GM21515 (cell line): ENCODE data around the gene DNAH7.
A peak's percentile ranks its signal among the peaks of the same experiment; 100 is the strongest.

Experiments
- ATAC-seq: cut with Tn5 transposase; IDR thresholded peaks from one replicate; pipeline ENCODE4 v1.9.1; 2021; ENCODE audit not compliant: unreplicated experiment

DNAH7 gene

DNA sequence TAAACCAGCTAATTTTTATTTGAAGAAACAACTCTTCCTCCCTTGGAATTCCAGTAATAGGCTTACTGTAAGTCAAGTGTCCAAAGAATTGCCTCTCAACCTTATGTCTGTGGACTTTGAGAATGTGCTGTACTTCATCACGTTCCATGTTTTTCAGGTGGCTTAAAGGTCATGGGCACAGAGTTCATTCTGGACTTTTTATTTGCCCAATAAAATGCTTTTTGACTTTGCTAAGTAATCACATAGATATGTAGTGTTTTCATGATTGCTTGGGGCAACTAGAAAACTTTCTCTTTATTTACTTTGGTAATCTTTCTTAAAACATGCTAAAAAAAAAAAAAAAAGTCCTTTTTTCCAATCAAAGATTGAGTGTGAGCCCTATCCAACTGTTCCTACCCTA, 10.4 kb upstream of the DNAH7 start:
- no peak for ATAC-seq

DNA sequence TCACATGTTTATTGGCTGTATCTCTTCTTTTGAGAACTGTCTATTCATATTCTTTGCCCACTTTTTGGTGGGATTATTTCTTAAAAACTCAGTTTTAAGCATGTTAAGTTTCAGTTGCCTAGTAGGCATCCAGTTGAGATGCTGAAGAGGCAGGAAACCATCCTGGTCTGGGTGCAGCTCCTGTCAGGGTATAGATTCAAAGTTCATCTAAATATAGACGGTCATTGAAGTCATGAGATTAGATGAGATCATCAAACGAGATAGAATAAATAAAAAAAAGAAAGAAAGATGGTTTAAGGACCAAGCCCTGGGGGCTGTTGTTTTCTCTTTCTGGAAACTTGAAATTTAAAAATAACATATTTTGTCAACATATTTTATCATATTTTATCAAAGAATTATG, 9.2 kb upstream of the DNAH7 start:
- ATAC-seq = no peak

DNA sequence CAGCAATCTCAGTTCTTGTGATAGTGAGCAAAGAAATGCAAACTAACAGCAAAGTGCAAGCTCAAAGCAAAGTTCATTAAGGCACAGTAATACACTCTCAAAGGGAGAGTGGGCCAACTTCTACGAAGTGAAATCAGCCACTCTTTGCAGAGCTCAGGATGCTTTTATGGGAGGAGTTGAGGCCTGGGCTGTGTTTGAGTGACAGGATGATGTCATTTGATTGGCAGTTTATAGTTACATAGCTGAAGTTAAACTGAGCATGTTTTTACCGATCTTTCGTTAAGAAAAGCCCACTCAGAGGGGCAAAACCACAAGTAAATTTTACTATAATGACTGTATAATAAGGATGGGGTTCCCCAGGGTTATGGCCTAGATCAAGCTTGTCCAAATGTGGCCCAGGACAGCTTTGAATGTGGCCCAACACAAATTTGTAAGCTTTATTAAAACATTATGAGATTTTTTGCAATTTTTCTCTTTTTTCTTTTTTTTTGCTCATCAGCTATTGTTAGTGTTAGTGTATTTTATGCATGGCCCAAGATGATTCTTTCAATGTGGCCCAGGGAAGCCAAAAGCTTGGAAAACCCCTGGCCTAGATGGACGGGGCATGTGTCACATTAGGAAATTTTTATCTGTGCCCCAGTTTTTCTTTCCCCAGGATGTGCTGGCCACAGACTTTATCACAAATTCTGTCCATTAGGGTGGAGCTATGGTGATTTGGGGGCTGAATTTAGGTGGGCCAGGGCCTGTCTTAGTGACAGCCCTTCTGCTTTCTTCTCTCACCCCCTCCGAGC, 8.3 kb upstream of the DNAH7 start:
- ATAC-seq = no peak

GRCh38 chr2:196075196-196075595, 6.6 kb upstream of the DNAH7 start:
- ATAC-seq = no peak

DNA sequence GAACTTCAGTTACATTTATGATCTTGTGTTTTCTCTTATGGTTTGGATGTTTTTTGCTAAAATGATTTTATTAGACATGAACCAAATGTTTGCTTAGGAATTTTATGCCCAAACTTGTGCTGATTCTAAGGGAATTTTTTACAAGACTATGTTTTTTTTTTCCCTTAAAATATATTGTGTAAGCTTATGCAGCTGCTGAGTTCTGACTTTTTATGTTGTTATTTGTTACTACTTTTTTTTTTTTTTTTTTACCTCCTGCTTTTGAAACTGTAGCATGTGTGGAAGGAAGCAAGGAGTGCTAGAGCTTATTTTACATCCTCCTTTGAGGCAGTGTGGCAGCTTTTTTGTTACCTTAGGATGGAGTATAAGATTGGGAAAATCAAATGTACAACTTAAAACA, 6.0 kb upstream of the DNAH7 start:
- no peak for ATAC-seq

GRCh38 chr2:196073521-196073920, 4.9 kb upstream of the DNAH7 start:
- ATAC-seq = no peak

- no peak for ATAC-seq
These were observed 1.6 kb downstream of the DNAH7 start for GRCh38 chr2:196067088-196067382.

GRCh38 chr2:196066291-196067087, 2.1 kb downstream of the DNAH7 start:
- ATAC-seq = no peak

- ATAC-seq = no peak
These were observed 4.9 kb downstream of the DNAH7 start for GRCh38 chr2:196063773-196064172.

- ATAC-seq = no peak
These were observed 9.1 kb downstream of the DNAH7 start for GRCh38 chr2:196059491-196059960.

GRCh38 chr2:196054631-196055030, 14.0 kb downstream of the DNAH7 start:
- no peak for ATAC-seq

DNA sequence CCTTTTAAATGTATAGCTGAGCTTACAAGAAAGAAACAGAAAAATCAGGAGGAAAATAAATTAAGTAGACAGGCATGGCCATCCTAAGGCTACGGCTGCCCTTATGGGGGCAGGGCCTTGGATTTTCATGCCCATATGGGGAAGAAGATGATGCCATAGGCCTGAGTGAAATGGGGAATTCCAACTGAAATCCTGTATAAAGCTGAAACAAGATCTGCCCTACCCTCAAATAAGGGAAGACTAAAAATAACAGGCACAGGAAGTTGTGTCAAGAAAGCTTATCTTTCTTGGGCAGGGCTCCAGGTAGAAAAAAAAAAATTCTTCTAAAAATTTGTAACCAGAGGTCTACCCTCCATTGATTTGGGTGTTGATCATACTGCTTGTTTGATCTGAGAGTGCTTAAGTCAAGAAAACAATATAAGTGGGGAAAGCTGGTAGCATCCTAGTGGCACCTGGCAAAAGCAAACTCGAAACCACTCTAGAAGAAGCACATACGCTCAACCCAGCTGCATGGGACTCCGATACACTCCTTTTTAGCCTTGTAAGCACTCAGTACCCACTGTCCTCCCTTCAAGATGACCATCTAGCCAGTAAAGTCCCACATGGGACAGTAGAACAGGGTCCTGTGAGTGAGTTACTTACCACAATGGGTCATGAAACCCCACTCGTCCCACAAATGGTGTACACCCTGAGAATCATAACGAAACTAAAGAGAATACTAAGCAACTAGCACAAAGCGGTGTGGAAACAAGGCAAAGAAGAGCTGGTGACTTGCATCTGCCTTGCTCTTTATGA, 22.3 kb downstream of the DNAH7 start:
- ATAC-seq = peak; percentile 78

DNA sequence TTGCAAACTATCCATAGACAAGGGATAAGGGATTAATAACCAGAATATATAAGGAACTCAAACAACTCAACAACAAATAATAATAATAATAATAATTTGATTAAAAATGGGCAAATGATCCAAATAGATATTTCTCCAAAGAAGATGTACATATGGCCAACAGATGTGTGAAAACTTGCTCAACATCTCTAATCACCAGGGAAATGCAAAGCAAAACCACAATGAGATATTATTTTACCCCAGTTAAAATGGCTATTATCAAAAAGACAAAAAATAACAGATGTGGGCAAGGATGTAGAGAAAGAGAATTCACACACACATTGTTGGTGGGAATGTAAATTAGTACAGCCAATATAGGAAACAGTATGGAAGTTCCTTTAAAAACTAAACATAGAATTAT, 26.9 kb downstream of the DNAH7 start:
- no peak for ATAC-seq

GRCh38 chr2:196040218-196040617, 28.4 kb downstream of the DNAH7 start:
- no peak for ATAC-seq

GRCh38 chr2:196036442-196036841, 32.2 kb downstream of the DNAH7 start:
- no peak for ATAC-seq

DNA sequence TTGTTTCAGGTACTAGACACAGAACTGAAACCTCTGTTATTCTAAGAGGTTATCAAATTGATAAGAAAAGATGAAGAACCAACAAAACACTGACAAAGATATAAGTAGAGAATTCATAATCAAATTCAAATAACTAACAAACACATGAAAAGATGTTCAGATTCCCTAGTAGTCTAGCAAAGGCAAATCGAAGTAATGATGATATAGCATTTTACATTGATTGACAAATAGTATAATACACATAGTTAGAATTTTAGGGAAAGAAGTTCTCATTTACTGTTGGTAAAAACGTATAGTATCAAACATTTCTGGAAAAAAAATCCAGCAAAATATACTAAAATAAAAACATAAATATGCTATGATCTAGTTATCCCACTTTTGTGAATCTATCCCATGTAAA, 50.6 kb downstream of the DNAH7 start:
- no peak for ATAC-seq

- no peak for ATAC-seq
These were observed 56.3 kb downstream of the DNAH7 start for GRCh38 chr2:196012314-196012713.

DNA sequence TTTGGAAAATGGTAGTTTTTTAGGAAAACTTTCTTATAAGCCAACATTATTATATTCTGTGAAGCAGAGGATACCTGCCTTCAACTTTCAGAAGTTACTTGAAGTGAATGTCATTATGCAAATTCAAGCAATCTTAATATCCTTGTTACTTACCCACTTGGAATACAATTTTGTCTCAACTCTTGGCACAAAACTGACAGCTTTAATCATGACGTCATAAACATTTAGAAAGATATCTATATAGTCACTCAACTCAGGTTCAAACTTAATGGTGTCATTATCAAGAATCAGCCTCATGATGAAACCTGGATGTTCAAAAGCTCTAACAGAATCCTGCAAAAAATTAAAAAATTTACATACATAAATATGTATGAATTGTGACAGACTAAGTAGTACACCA, 68.1 kb downstream of the DNAH7 start:
- ATAC-seq = no peak

DNA sequence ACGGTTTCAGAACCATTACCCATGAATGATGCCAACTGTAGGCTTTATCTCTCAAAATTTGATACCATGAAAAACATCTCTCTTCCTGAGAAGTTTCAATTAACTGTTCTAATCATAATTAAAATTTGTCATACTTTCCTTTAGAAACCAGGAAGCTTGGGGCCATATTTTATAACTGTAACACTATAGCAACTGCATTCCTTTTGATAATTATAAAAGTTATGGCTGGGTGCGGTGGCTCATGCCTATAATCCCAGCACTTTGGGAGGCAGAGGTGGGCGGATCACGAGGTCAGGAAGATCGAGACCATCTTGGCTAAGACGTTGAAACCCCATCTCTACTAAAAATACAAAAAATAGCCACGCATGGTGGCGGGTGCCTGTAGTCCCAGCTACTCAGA, 70.6 kb downstream of the DNAH7 start:
- ATAC-seq = no peak

- ATAC-seq = no peak
These were observed 73.1 kb downstream of the DNAH7 start for GRCh38 chr2:195995499-195995898.

- no peak for ATAC-seq
These were observed 75.0 kb downstream of the DNAH7 start for GRCh38 chr2:195993623-195994022.

DNA sequence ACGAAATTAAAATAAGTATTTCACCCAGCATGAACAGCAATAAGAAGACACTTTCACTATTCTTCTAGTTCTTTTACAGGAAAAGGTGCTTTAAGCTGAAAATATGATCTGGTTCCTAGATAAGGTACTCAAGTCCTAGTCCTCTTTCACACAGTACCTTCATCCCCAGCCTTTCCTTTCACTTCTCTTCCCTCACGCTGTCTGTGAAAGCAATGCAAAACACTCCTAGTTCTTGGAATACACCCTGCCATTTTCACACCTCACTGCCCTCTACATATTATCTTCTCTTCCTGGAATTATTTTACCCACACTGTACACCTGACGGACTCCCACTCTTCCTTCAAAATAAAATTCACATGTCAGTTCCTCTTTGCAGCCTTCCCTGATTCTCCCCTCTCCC, 82.9 kb downstream of the DNAH7 start:
- no peak for ATAC-seq
